ENCODE results near the gene RPL10. TPM values are rescaled to one million over a fixed set of nuclear protein-coding genes. Genes with fewer than 3 reads are reported as not detected.

RPL10 gene
- polyA plus RNA-seq, 4 donors, result 2,891 to 3,494 (median 3,187) TPM

DNA sequence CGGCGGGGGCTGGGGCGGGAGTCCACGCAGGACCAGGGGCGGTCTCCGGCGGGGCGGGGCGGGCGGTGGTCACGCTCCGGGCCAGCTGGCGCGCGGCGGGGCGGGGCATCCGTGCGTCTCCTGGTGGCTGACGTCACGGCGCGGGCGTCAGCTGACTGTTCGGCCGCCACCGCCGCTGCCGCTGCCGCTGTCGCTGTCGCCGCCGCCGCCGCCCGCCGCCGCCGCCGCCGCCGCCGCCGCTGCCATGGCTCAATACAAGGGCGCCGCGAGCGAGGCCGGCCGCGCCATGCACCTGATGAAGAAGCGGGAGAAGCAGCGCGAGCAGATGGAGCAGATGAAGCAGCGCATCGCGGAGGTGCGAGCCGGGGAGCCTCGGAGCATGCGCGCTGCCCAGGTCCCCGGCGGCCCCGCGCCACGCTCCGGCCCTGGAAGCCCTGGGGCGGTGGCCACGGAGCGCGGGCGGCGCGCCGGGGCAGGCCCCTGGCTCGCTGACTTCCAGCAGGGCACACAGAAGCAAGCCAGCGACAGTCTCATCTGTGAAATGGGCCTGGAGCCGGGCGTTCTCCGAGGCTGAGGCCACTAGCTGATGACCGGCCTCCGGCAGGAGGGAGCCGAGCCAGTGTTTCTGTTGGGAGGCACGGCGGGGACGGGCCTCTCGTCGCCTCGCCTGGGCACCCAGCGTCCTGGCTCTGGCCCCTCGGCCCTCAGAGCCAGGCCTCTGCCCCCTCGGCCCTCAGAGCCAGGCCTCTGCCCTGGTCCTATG lies 46.0 kb downstream of the RPL10 start, which contains the start of gene FAM50A:
Gene FAM50A (plus strand): TSS at position 150 of the 763 bp plus-strand sequence. CDS start 95 bp downstream, at position 245.
- no peak for DNase-seq (ENCODE audit: low read depth in 4 of 4, low spot score in 3 of 4)

- DNase-seq (ENCODE audit: low read depth in 4 of 4, low spot score in 3 of 4), result no peak
Measured at GRCh38 chrX:154444755-154445246, 46.6 kb downstream of the RPL10 start.

DNA sequence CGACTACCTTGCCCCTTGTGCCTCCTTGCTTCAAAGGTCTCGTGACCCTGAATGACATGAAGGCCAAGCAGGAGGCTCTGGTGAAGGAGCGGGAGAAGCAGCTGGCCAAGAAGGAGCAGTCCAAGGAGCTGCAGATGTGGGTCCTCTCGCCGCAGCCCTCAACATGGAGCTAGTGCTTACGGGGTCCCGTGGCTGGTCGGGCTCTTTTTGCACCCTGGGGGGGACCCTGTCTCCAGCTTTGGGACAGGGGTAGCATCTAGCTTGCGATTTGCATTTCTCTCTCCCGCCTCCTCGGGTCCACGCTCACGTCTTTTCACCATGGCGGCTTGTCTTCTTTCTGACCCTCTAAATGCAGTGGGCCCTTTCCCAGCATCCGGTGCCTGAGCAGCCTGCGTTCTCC lies 47.6 kb downstream of the RPL10 start:
- no peak for DNase-seq (ENCODE audit: low read depth in 4 of 4, low spot score in 3 of 4)

DNA sequence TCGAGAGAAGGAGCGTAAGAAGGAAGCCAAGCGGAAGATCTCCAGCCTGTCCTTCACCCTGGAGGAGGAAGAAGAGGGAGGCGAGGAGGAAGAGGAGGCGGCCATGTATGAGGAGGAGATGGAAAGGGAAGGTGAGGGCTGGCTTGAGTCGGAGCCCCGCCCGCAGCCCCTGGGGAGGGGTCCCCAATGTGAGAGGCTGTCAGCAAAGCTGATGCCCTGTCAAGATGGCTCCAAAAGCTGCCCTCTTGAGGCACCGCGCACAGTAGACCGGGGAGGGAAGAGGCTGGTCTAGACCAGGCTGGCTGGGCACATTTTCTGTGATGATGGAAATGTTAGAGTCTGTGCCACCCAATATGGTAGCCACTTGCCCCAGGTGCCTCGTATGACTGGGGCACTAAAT lies 48.3 kb downstream of the RPL10 start:
- no peak for DNase-seq (ENCODE audit: low read depth in 4 of 4, low spot score in 3 of 4)

GRCh38 chrX:154448484-154448883 lies 50.3 kb downstream of the RPL10 start:
- DNase-seq (ENCODE audit: low read depth in 4 of 4, low spot score in 3 of 4), result no peak

DNA sequence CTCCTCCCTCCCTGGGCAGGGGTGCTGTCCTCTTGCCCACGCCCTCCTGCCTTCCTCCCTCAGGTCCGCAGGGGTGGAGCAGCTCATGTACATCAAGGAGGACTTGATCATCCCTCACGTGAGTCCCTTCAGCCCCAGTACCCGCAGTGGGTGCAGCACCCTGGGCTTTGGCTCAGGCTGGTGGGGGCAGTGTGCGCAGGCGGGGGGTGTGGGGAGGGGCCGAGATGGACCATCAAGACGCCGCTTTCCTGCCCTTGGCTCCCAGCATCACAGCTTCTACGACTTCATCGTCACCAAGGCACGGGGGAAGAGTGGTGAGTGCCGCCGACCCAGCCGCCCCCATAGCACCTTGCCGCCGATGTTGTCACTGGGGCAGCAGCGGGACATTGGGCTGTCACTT lies 51.4 kb downstream of the RPL10 start:
- no peak for DNase-seq (ENCODE audit: low read depth in 4 of 4, low spot score in 3 of 4)

DNA sequence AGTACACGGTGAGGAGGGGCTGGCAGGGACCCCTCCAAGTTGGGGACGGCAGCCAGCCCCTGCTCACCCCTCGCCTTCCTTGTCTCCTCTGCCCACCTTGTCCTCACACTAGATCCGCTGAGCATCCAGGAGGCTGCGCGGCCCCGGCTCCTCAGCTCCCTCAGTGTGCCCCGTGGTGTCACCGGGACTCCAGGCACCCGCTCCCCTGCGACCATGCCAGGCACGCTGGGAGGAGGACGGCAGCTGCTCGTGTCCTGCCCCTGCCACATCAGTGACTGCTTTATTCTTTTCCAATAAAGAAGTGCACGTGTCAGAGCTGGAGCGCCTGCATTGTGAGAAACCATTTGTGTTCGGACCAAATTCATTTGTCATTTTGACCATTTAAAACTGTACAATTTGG lies 52.1 kb downstream of the RPL10 start:
- no peak for DNase-seq (ENCODE audit: low read depth in 4 of 4, low spot score in 3 of 4)

Other genes with a start within 250 kb of the RPL10 start
- not detected for gene OPN1MW, start 215.8 kb upstream of the RPL10 start, polyA plus RNA-seq (ENCODE audit: insufficient read length in 4 of 4)
- not detected for gene OPN1MW2, start 178.6 kb upstream of the RPL10 start, polyA plus RNA-seq (ENCODE audit: insufficient read length in 4 of 4)
- gene OPN1MW3, start 140.8 kb upstream of the RPL10 start, polyA plus RNA-seq (ENCODE audit: insufficient read length in 4 of 4), result not detected
- gene TEX28, start 103.3 kb upstream of the RPL10 start, polyA plus RNA-seq (ENCODE audit: insufficient read length in 4 of 4), result not detected
- under 1 TPM; 0.22 to 0.33 (median 0.25) TPM for gene TKTL1, start 102.6 kb upstream of the RPL10 start, polyA plus RNA-seq (ENCODE audit: insufficient read length in 4 of 4)
- gene FLNA, start 23.7 kb upstream of the RPL10 start, polyA plus RNA-seq (ENCODE audit: insufficient read length in 4 of 4), result 100 to 1,000 TPM; 390 to 584 (median 487) TPM
- 10 to 100 TPM; 59.5 to 75.9 (median 68.4) TPM for gene EMD, start 19.1 kb upstream of the RPL10 start, polyA plus RNA-seq (ENCODE audit: insufficient read length in 4 of 4)
- gene DNASE1L1, start 10.9 kb downstream of the RPL10 start, polyA plus RNA-seq (ENCODE audit: insufficient read length in 4 of 4), result 10 to 100 TPM; 10.1 to 16.5 (median 12.0) TPM
- gene TAFAZZIN, start 13.2 kb downstream of the RPL10 start, polyA plus RNA-seq (ENCODE audit: insufficient read length in 4 of 4), result 10 to 100 TPM; 23.9 to 50.8 (median 33.3) TPM
- 100 to 1,000 TPM in 3 of 4 donors, 10 to 100 TPM in 1; 90.0 to 165 (median 151) TPM for gene ATP6AP1, start 30.3 kb downstream of the RPL10 start, polyA plus RNA-seq (ENCODE audit: insufficient read length in 4 of 4)
- 100 to 1,000 TPM; 120 to 154 (median 127) TPM for gene GDI1, start 38.8 kb downstream of the RPL10 start, polyA plus RNA-seq (ENCODE audit: insufficient read length in 4 of 4)
- gene FAM50A, start 45.8 kb downstream of the RPL10 start, polyA plus RNA-seq (ENCODE audit: insufficient read length in 4 of 4), result 10 to 100 TPM; 44.1 to 52.3 (median 46.7) TPM
- gene PLXNA3, start 59.9 kb downstream of the RPL10 start, polyA plus RNA-seq (ENCODE audit: insufficient read length in 4 of 4), result 10 to 100 TPM; 45.2 to 69.6 (median 53.6) TPM
- 10 to 100 TPM; 11.2 to 14.8 (median 12.2) TPM for gene LAGE3, start 80.9 kb downstream of the RPL10 start, polyA plus RNA-seq (ENCODE audit: insufficient read length in 4 of 4)
- 10 to 100 TPM; 19.9 to 29.3 (median 27.1) TPM for gene UBL4A, start 88.2 kb downstream of the RPL10 start, polyA plus RNA-seq (ENCODE audit: insufficient read length in 4 of 4)
- 10 to 100 TPM; 17.2 to 21.7 (median 21.0) TPM for gene SLC10A3, start 92.3 kb downstream of the RPL10 start, polyA plus RNA-seq (ENCODE audit: insufficient read length in 4 of 4)
- 10 to 100 TPM; 25.6 to 43.5 (median 30.7) TPM for gene FAM3A, start 117.9 kb downstream of the RPL10 start, polyA plus RNA-seq (ENCODE audit: insufficient read length in 4 of 4)
- 10 to 100 TPM; 38.0 to 47.5 (median 40.5) TPM for gene G6PD, start 148.5 kb downstream of the RPL10 start, polyA plus RNA-seq (ENCODE audit: insufficient read length in 4 of 4)
- gene IKBKG, start 149.2 kb downstream of the RPL10 start, polyA plus RNA-seq (ENCODE audit: insufficient read length in 4 of 4), result 10 to 100 TPM; 12.3 to 19.1 (median 14.4) TPM
- not detected for gene CTAG1A, start 186.8 kb downstream of the RPL10 start, polyA plus RNA-seq (ENCODE audit: insufficient read length in 4 of 4)
- not detected for gene CTAG1B, start 220.9 kb downstream of the RPL10 start, polyA plus RNA-seq (ENCODE audit: insufficient read length in 4 of 4)

Data from left renal pelvis (tissue), 4 donors.